ENCODE results near the gene MSANTD2.

- TF ChIP-seq EZH2 (IDR thresholded peaks at IDR 0.05; ENCODE audit: insufficient read depth, low read length) (no peak), CTCF (IDR thresholded peaks at IDR 0.05; ENCODE audit: insufficient read depth, low read depth, low read length) (no peak)
Observed at GRCh38 chr11:124821995-124822730, 22.0 kb upstream of the MSANTD2 start.
